IgD-negative memory B cell (primary cell): ENCODE data around the gene CARHSP1. TPM values are rescaled to one million over a fixed set of nuclear protein-coding genes. Genes with fewer than 3 reads are reported as not detected.
"Not testable (repeated sequence)": the region's sequence is repeated elsewhere in the genome, so short reads cannot be mapped to it uniquely, and the experiment has no call there.

Source experiments
- H3K27ac Mint-ChIP-seq, 3 donors: one replicate each; pipeline ENCODE4 v1.8.0; 2020 to 2022; ENCODE audit warnings: mild to moderate bottlenecking in 3 of 3, mixed read lengths in 3 of 3, moderate library complexity in 1 of 3
- H3K27me3 Mint-ChIP-seq: one replicate; pipeline ENCODE4 v1.8.0; 2021; ENCODE audit warnings: mixed read lengths
- H3K36me3 Mint-ChIP-seq: one replicate; pipeline ENCODE4 v1.8.0; 2020; ENCODE audit warnings: mild to moderate bottlenecking, mixed read lengths
- H3K4me1 Mint-ChIP-seq, 3 donors: one replicate each; pipeline ENCODE4 v1.8.0; 2020 to 2022; ENCODE audit warnings: mixed read lengths in 3 of 3, mild to moderate bottlenecking in 1 of 3
- H3K4me3 Mint-ChIP-seq, 4 donors: one replicate each; pipeline ENCODE4 v1.8.0; 2020 to 2022; ENCODE audit warnings: mild to moderate bottlenecking in 4 of 4, mixed read lengths in 4 of 4, moderate library complexity in 3 of 4
- H3K9me3 Mint-ChIP-seq, 3 donors: one replicate each; pipeline ENCODE4 v1.8.0; 2020 to 2021; ENCODE audit warnings: mixed read lengths in 3 of 3, mild to moderate bottlenecking in 1 of 3
- polyA plus RNA-seq: library from polyadenylated mRNA; unstranded; fragments of 300-500 nt; fragmentation: Illumina TruSeq; gene quantifications from one replicate; pipeline ENCODE4 v1.2.3, GENCODE V29; 2021

Gene CARHSP1
- polyA plus RNA-seq, 1 donor from 2014 or later: 36.4 TPM

GRCh38 chr16:8847145-8847544, 21.7 kb downstream of the CARHSP1 start:
- Mint-ChIP-seq H3K4me3 (no peak overlapping the region), H3K36me3 (peaks cover 5% of the 10 kb centered on the region), H3K9me3 (no peaks in the 10 kb centered on the region), H3K27me3 (no peaks in the 10 kb centered on the region), H3K4me1 (peaks cover 9 to 18% (median 11%) of the 10 kb centered on the region in 3 donors), H3K27ac (peak overlapping the region in 1 of 3 donors; percentile 57)

- Mint-ChIP-seq H3K9me3 (no peaks in the 10 kb centered on the region), H3K36me3 (peaks cover 5% of the 10 kb centered on the region), H3K4me3 (no peak overlapping the region), H3K4me1 (peaks cover 10 to 17% (median 13%) of the 10 kb centered on the region in 3 donors), H3K27ac (no peak overlapping the region), H3K27me3 (no peaks in the 10 kb centered on the region)
Observed at GRCh38 chr16:8846401-8846932, 22.3 kb downstream of the CARHSP1 start.

- Mint-ChIP-seq H3K27ac (no peak overlapping the region), H3K4me3 (no peak overlapping the region), H3K4me1 (peaks cover 10 to 13% (median 10%) of the 10 kb centered on the region in 3 donors), H3K9me3 (no peaks in the 10 kb centered on the region), H3K27me3 (no peaks in the 10 kb centered on the region), H3K36me3 (peaks cover 5% of the 10 kb centered on the region)
Observed at GRCh38 chr16:8845699-8846298, 23.0 kb downstream of the CARHSP1 start.

- not testable (repeated sequence) for H3K36me3 Mint-ChIP-seq, H3K27me3 Mint-ChIP-seq, H3K27ac Mint-ChIP-seq, H3K9me3 Mint-ChIP-seq, H3K4me3 Mint-ChIP-seq
- H3K4me1 Mint-ChIP-seq: peaks cover 3 to 10% (median 7%) of the 10 kb centered on the region in 3 donors
Observed at GRCh38 chr16:8843296-8843695, 25.5 kb downstream of the CARHSP1 start.

- not testable (repeated sequence) for H3K9me3 Mint-ChIP-seq, H3K4me3 Mint-ChIP-seq, H3K27ac Mint-ChIP-seq, H3K27me3 Mint-ChIP-seq, H3K36me3 Mint-ChIP-seq
- peaks cover 3 to 10% (median 7%) of the 10 kb centered on the region in 3 donors for H3K4me1 Mint-ChIP-seq
Observed at GRCh38 chr16:8842016-8842415, 26.8 kb downstream of the CARHSP1 start.

- H3K36me3 Mint-ChIP-seq, H3K9me3 Mint-ChIP-seq, H3K27ac Mint-ChIP-seq: not testable (repeated sequence)
Observed at GRCh38 chr16:8837594-8837993, 31.2 kb downstream of the CARHSP1 start.

GRCh38 chr16:8836797-8837196, 32.0 kb downstream of the CARHSP1 start:
- H3K4me3 Mint-ChIP-seq, H3K4me1 Mint-ChIP-seq, H3K27me3 Mint-ChIP-seq, H3K9me3 Mint-ChIP-seq, H3K36me3 Mint-ChIP-seq, H3K27ac Mint-ChIP-seq: not testable (repeated sequence)

More at GRCh38 chr16:8837594-8837993, 31.2 kb downstream of the CARHSP1 start:
- H3K4me1 Mint-ChIP-seq, H3K27me3 Mint-ChIP-seq, H3K4me3 Mint-ChIP-seq: not testable (repeated sequence)

- Mint-ChIP-seq H3K27me3 (no peaks in the 10 kb centered on the region), H3K27ac (no peak overlapping the region), H3K4me3 (no peak overlapping the region), H3K4me1 (peaks cover 7 to 11% (median 10%) of the 10 kb centered on the region in 3 donors), H3K36me3 (peaks cover 14% of the 10 kb centered on the region), H3K9me3 (no peaks in the 10 kb centered on the region)
Observed at GRCh38 chr16:8832717-8833105, 36.1 kb downstream of the CARHSP1 start.

- Mint-ChIP-seq H3K9me3 (no peaks in the 10 kb centered on the region), H3K4me3 (peak overlapping the region in 1 of 4 donors; percentile 82), H3K27ac (peak overlapping the region in 1 of 3 donors; percentile 31), H3K36me3 (peaks cover 14% of the 10 kb centered on the region), H3K27me3 (no peaks in the 10 kb centered on the region), H3K4me1 (peaks cover 7 to 11% (median 10%) of the 10 kb centered on the region in 3 donors)
Observed at GRCh38 chr16:8831871-8832716, 36.7 kb downstream of the CARHSP1 start.

GRCh38 chr16:8831450-8831849, 37.4 kb downstream of the CARHSP1 start:
- Mint-ChIP-seq H3K27ac (no peak overlapping the region), H3K4me1 (peaks cover 7 to 11% (median 10%) of the 10 kb centered on the region in 3 donors)

GRCh38 chr16:8828541-8829165, 40.2 kb downstream of the CARHSP1 start:
- peaks cover 11% of the 10 kb centered on the region for H3K36me3 Mint-ChIP-seq
- H3K27me3 Mint-ChIP-seq: no peaks in the 10 kb centered on the region
- no peaks in the 10 kb centered on the region for H3K9me3 Mint-ChIP-seq
- H3K4me1 Mint-ChIP-seq: peaks cover 7 to 10% (median 9%) of the 10 kb centered on the region in 3 donors
- no peak overlapping the region for H3K4me3 Mint-ChIP-seq
- H3K27ac Mint-ChIP-seq: no peak overlapping the region

More at GRCh38 chr16:8831450-8831849, 37.4 kb downstream of the CARHSP1 start:
- no peaks in the 10 kb centered on the region for H3K27me3 Mint-ChIP-seq
- H3K4me3 Mint-ChIP-seq: peak overlapping the region in 1 of 4 donors; percentile 82
- peaks cover 14% of the 10 kb centered on the region for H3K36me3 Mint-ChIP-seq
- H3K9me3 Mint-ChIP-seq: no peaks in the 10 kb centered on the region

- Mint-ChIP-seq H3K27ac (no peak overlapping the region), H3K4me3 (no peak overlapping the region), H3K9me3 (no peaks in the 10 kb centered on the region), H3K27me3 (no peaks in the 10 kb centered on the region), H3K36me3 (peaks cover 11% of the 10 kb centered on the region), H3K4me1 (peaks cover 0 to 8% (median 4%) of the 10 kb centered on the region in 3 donors)
Observed at GRCh38 chr16:8826278-8826879, 42.4 kb downstream of the CARHSP1 start.

GRCh38 chr16:8822403-8822802, 46.4 kb downstream of the CARHSP1 start:
- Mint-ChIP-seq H3K4me3 (no peak overlapping the region), H3K4me1 (peaks cover 8 to 16% (median 11%) of the 10 kb centered on the region in 3 donors), H3K27me3 (no peaks in the 10 kb centered on the region), H3K9me3 (no peaks in the 10 kb centered on the region), H3K36me3 (peaks cover 4% of the 10 kb centered on the region), H3K27ac (peak overlapping the region in 1 of 3 donors; percentile 19)

GRCh38 chr16:8819411-8820034, 49.3 kb downstream of the CARHSP1 start:
- peaks cover 12 to 17% (median 13%) of the 10 kb centered on the region in 3 donors for H3K4me1 Mint-ChIP-seq
- H3K9me3 Mint-ChIP-seq: no peaks in the 10 kb centered on the region
- H3K27me3 Mint-ChIP-seq: no peaks in the 10 kb centered on the region
- H3K36me3 Mint-ChIP-seq: peaks cover 4% of the 10 kb centered on the region
- no peak overlapping the region for H3K27ac Mint-ChIP-seq
- peak overlapping the region in 2 of 4 donors; percentile 2 to 63 for H3K4me3 Mint-ChIP-seq
